Liver (tissue), 9 donors: ENCODE data around the gene CDHR2. TPM values are rescaled to one million over a fixed set of nuclear protein-coding genes. Genes with fewer than 3 reads are reported as not detected.
A peak's percentile ranks its signal among the peaks of the same experiment; 100 is the strongest.

Source experiments
- DNase-seq: peaks from one replicate; pipeline ENCODE4 v3.0.0-alpha.2; 2017; ENCODE audit warnings: low spot score
- H3K27ac ChIP-seq, 2 donors: one replicate each; pipeline ENCODE4 v1.7.0; 2013; ENCODE audit warnings: inconsistent platforms in 2 of 2, low read length in 2 of 2, control low read depth in 1 of 2, low read depth in 1 of 2, mild to moderate bottlenecking in 1 of 2
- H3K27me3 ChIP-seq, 4 donors: one replicate each; pipeline versions ENCODE4 v1.6.1 to v1.7.0; 2013; ENCODE audit warnings: low read length in 3 of 4, inconsistent platforms in 1 of 4, mild to moderate bottlenecking in 1 of 4, moderate library complexity in 1 of 4; ENCODE audit not compliant: control insufficient read depth in 4 of 4, insufficient read depth in 4 of 4
- H3K36me3 ChIP-seq, 4 donors: one replicate each; pipeline versions ENCODE4 v1.6.1 to v1.7.0; 2013; ENCODE audit warnings: low read length in 3 of 4, mild to moderate bottlenecking in 3 of 4, low read depth in 1 of 4, moderate library complexity in 1 of 4; ENCODE audit not compliant: control insufficient read depth in 4 of 4, insufficient read depth in 3 of 4
- H3K4me1 ChIP-seq, 4 donors: one replicate each; pipeline versions ENCODE4 v1.6.1 to v1.7.0; 2013; ENCODE audit warnings: low read length in 3 of 4, mild to moderate bottlenecking in 3 of 4, moderate library complexity in 1 of 4; ENCODE audit not compliant: control insufficient read depth in 4 of 4, insufficient read depth in 4 of 4
- H3K4me3 ChIP-seq, 3 donors: one replicate each; pipeline versions ENCODE4 v1.6.1 to v1.7.0; 2013; ENCODE audit warnings: low read length in 3 of 3, control low read depth in 1 of 3, low read depth in 1 of 3, mild to moderate bottlenecking in 1 of 3
- H3K9ac ChIP-seq, 2 donors: one replicate each; pipeline ENCODE4 v1.7.0; 2013; ENCODE audit warnings: low read length in 2 of 2, mild to moderate bottlenecking in 2 of 2, moderate library complexity in 2 of 2, control low read depth in 1 of 2, low read depth in 1 of 2
- H3K9me3 ChIP-seq, 4 donors: one replicate each; pipeline versions ENCODE4 v1.6.1 to v1.7.0; 2013; ENCODE audit warnings: low read length in 3 of 4; ENCODE audit not compliant: control insufficient read depth in 4 of 4
- ATF3 ChIP-seq: IDR thresholded peaks from 2 replicates; pipeline ENCODE4 v1.6.1; 2016; ENCODE audit warnings: antibody characterized with exemption
- CTCF ChIP-seq: fragments of 150-350 bp; IDR thresholded peaks from 2 replicates; pipeline ENCODE4 v1.5.1; 2017; ENCODE audit warnings: improper control_type of control experiment, low read depth, low read length; ENCODE audit not compliant: missing input control
- EGR1 ChIP-seq, 2 donors: IDR thresholded peaks; 2 replicates each; pipeline ENCODE4 v1.6.1; 2016 to 2018; ENCODE audit warnings: antibody characterized with exemption in 2 of 2, low read depth in 2 of 2
- FOXA1 ChIP-seq: IDR thresholded peaks from 2 replicates; pipeline ENCODE4 v1.6.1; 2016; ENCODE audit warnings: antibody characterized with exemption
- FOXA2 ChIP-seq: IDR thresholded peaks from 2 replicates; pipeline ENCODE4 v1.6.1; 2016; ENCODE audit warnings: antibody characterized with exemption
- GABPA ChIP-seq, 2 donors: IDR thresholded peaks in 1 of 2; conservative IDR thresholded peaks in 1 of 2; 2 replicates each; pipeline ENCODE4 v1.6.1; 2016; ENCODE audit warnings: antibody characterized with exemption in 2 of 2, mild to moderate bottlenecking in 1 of 2, moderate library complexity in 1 of 2
- HNF4A ChIP-seq, 2 donors: conservative IDR thresholded peaks; 2 replicates each; pipeline ENCODE4 v1.6.1; 2016; ENCODE audit warnings: antibody characterized with exemption in 2 of 2, mild to moderate bottlenecking in 2 of 2
- HNF4G ChIP-seq: IDR thresholded peaks from 2 replicates; pipeline ENCODE4 v1.6.1; 2016; ENCODE audit warnings: antibody characterized with exemption
- JUND ChIP-seq, 2 donors: IDR thresholded peaks; 2 replicates each; pipeline ENCODE4 v1.6.1; 2016; ENCODE audit warnings: antibody characterized with exemption in 2 of 2
- MAX ChIP-seq: IDR thresholded peaks from 2 replicates; pipeline ENCODE4 v1.6.1; 2016; ENCODE audit warnings: antibody characterized with exemption
- NR2F2 ChIP-seq: IDR thresholded peaks from 2 replicates; pipeline ENCODE4 v1.6.1; 2016; ENCODE audit warnings: antibody characterized with exemption
- RAD21 ChIP-seq, 2 donors: IDR thresholded peaks; 2 replicates each; pipeline ENCODE4 v1.6.1; 2016; ENCODE audit warnings: antibody characterized with exemption in 2 of 2, mild to moderate bottlenecking in 2 of 2
- REST ChIP-seq: IDR thresholded peaks from 2 replicates; pipeline ENCODE4 v1.6.1; 2016; ENCODE audit warnings: antibody characterized with exemption, mild to moderate bottlenecking
- RXRA ChIP-seq, 2 donors: IDR thresholded peaks; 2 replicates each; pipeline ENCODE4 v1.6.1; 2017 to 2018; ENCODE audit warnings: antibody characterized with exemption in 2 of 2, mild to moderate bottlenecking in 1 of 2
- SP1 ChIP-seq: IDR thresholded peaks from 2 replicates; pipeline ENCODE4 v1.6.1; 2018; ENCODE audit warnings: antibody characterized with exemption, mild to moderate bottlenecking
- TAF1 ChIP-seq: conservative IDR thresholded peaks from 2 replicates; pipeline ENCODE4 v1.6.1; 2016; ENCODE audit warnings: antibody characterized with exemption, mild to moderate bottlenecking
- YY1 ChIP-seq: IDR thresholded peaks from 2 replicates; pipeline ENCODE4 v1.6.1; 2016; ENCODE audit warnings: antibody characterized with exemption, mild to moderate bottlenecking
- ZBTB33 ChIP-seq: IDR thresholded peaks from 2 replicates; pipeline ENCODE4 v1.6.1; 2016; ENCODE audit warnings: antibody characterized with exemption
- WGBS: extraction: QIAGEN DNeasy Blood & Tissue Kit; methylation state at CpG from one replicate; pipeline ENCODE4 v1.1.7; 2013; 5-methylcytosine and 5-hydroxymethylcytosine counted together
- polyA plus RNA-seq, 2 donors: library from polyadenylated mRNA; stranded (reverse) in 1 of 2; unstranded in 1 of 2; fragments of 200-250 nt in 1 of 2; fragments of >200 nt in 1 of 2; fragmentation: Nextera tagmentation in 1 of 2; extraction: Ambion mirVana in 1 of 2; gene quantifications; one replicate each; pipeline versions ENCODE4 v1.2.1 to v1.2.3, GENCODE V29; 2013 to 2015
- total RNA-seq, 2 donors: library from RNA; depleted of rRNA; stranded (reverse); fragments of >200 nt; gene quantifications; one replicate each; pipeline ENCODE4 v1.2.3, GENCODE V29; 2014
- donor health status: healthy.
- donor health status: healthy.
- donor health status: healthy.
- donor health status: healthy.
- donor health status: healthy.

Gene CDHR2
- total and polyA plus RNA-seq, 4 donors: 8.8 to 23.8 (median 16.6) TPM

GRCh38 chr5:176533390-176533789 is 15.8 kb upstream of the CDHR2 start:
- 61% methylated on average over 8 of the region's 8 CpGs for WGBS
- no peak overlapping the region for H3K9ac ChIP-seq
- peaks cover 20 to 46% (median 41%) of the 10 kb centered on the region in 4 donors for H3K4me1 ChIP-seq
- H3K4me3 ChIP-seq: no peak overlapping the region
- TF ChIP-seq YY1: no peak
- no peak for TF ChIP-seq CTCF
- no peak for TF ChIP-seq MAX
- TF ChIP-seq GABPA (IDR thresholded peaks at IDR 0.05 in 1 of 2, conservative IDR thresholded peaks at IDR 0.05 in 1 of 2): no peak
- no peak for TF ChIP-seq HNF4G
- TF ChIP-seq FOXA2: no peak
- TF ChIP-seq FOXA1: no peak
- H3K36me3 ChIP-seq: peaks cover 0 to 28% (median 16%) of the 10 kb centered on the region in 4 donors
- no peaks in the 10 kb centered on the region for H3K9me3 ChIP-seq
- H3K27me3 ChIP-seq: no peaks in the 10 kb centered on the region
- DNase-seq: no peak
- H3K27ac ChIP-seq: peak overlapping the region; percentile 97 to 99

- Histone ChIP-seq H3K4me1 (peaks cover 20 to 46% (median 42%) of the 10 kb centered on the region in 4 donors), H3K4me3 (no peak overlapping the region), H3K36me3 (peaks cover 0 to 22% (median 10%) of the 10 kb centered on the region in 4 donors), H3K9ac (peak overlapping the region in 1 of 2 donors; percentile 22), H3K27ac (peak overlapping the region; percentile 97 to 99), H3K27me3 (no peaks in the 10 kb centered on the region), H3K9me3 (no peaks in the 10 kb centered on the region)
- TF ChIP-seq NR2F2: peak; percentile 74
- no peak for TF ChIP-seq ZBTB33
- peak; percentile 52 to 73 for TF ChIP-seq RXRA (IDR thresholded peaks at IDR 0.05)
- TF ChIP-seq GABPA (IDR thresholded peaks at IDR 0.05 in 1 of 2, conservative IDR thresholded peaks at IDR 0.05 in 1 of 2): peak in 1 of 2 donors; percentile 19
- peak; percentile 57 for TF ChIP-seq SP1
- TF ChIP-seq HNF4A (conservative IDR thresholded peaks at IDR 0.05): peak; percentile 71 to 74
- no peak for TF ChIP-seq MAX
- TF ChIP-seq JUND (IDR thresholded peaks at IDR 0.05): peak in 1 of 2 donors; percentile 8
- peak in 1 of 2 donors; percentile 25 for TF ChIP-seq RAD21 (IDR thresholded peaks at IDR 0.05)
- TF ChIP-seq YY1: no peak
- TF ChIP-seq REST: peak; percentile 20
- peak; percentile 55 for TF ChIP-seq FOXA2
- TF ChIP-seq FOXA1: peak; percentile 54
- TF ChIP-seq TAF1: no peak
- TF ChIP-seq ATF3: no peak
- TF ChIP-seq HNF4G: peak; percentile 39
- no peak for TF ChIP-seq EGR1 (IDR thresholded peaks at IDR 0.05; ENCODE audit: low read depth in 2 of 2)
- TF ChIP-seq CTCF: no peak
- WGBS: 3% methylated on average over 10 of the region's 10 CpGs
- DNase-seq: no peak
These were observed 15.1 kb upstream of the CDHR2 start for GRCh38 chr5:176533894-176534611.
